SH-SY5Y (cell line): ENCODE data around the gene SVOP.

Experiments
- GATA2 ChIP-seq: IDR thresholded peaks from 2 replicates; pipeline ENCODE4 v1.6.1; 2011; ENCODE audit warnings: mild to moderate bottlenecking, low read depth, low read length
- GATA3 ChIP-seq: IDR thresholded peaks from 2 replicates; pipeline ENCODE4 v1.6.1; 2011; ENCODE audit warnings: low read depth, mild to moderate bottlenecking, low read length, moderate library complexity

DNA sequence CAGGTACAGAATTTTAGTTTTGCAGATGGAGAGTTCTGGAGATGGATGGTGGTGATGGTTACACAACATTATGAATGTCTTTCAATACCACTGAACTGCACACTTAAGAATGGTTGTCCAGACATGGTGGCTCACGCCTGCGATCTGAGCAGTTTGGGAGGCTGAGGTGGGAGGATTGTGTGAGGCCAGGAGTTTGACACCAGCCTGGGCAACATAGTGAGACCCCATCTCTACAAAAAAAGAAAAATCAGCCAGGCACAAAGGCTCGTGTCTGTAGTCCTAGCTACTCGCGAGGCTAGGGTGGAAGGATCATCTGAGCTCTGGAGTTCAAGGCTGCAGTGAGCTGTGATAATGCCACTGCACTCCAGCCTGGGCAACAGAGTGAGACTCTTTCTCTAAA, 23.4 kb upstream of the SVOP start:
- TF ChIP-seq GATA2 (no peak), GATA3 (no peak)
